HUES48 (cell line): ENCODE results near the gene SLC17A2.

Source experiments
- H3K27ac ChIP-seq: one replicate; pipeline ENCODE4 v1.7.0; 2013; ENCODE audit warnings: low read depth, low read length, inconsistent platforms
- H3K27me3 ChIP-seq: 2 replicates; pipeline ENCODE4 v1.6.1; 2013; ENCODE audit warnings: mild to moderate bottlenecking, low read length; ENCODE audit not compliant: control insufficient read depth, insufficient read depth
- H3K36me3 ChIP-seq: 2 replicates; pipeline ENCODE4 v1.6.1; 2013; ENCODE audit warnings: low read length; ENCODE audit not compliant: control insufficient read depth, insufficient read depth
- H3K4me1 ChIP-seq: 2 replicates; pipeline ENCODE4 v1.6.1; 2013; ENCODE audit warnings: mild to moderate bottlenecking, low read length; ENCODE audit not compliant: control insufficient read depth, insufficient read depth
- H3K4me3 ChIP-seq: 2 replicates; pipeline ENCODE4 v1.5.1; 2013; ENCODE audit warnings: mild to moderate bottlenecking, low read depth, low read length
- H3K9ac ChIP-seq: 2 replicates; pipeline ENCODE4 v1.6.1; 2013; ENCODE audit warnings: mild to moderate bottlenecking, low read depth, low read length, moderate library complexity
- H3K9me3 ChIP-seq: 2 replicates; pipeline ENCODE4 v1.6.1; 2013; ENCODE audit warnings: low read length; ENCODE audit not compliant: control insufficient read depth, insufficient read depth

The SLC17A2 gene

DNA sequence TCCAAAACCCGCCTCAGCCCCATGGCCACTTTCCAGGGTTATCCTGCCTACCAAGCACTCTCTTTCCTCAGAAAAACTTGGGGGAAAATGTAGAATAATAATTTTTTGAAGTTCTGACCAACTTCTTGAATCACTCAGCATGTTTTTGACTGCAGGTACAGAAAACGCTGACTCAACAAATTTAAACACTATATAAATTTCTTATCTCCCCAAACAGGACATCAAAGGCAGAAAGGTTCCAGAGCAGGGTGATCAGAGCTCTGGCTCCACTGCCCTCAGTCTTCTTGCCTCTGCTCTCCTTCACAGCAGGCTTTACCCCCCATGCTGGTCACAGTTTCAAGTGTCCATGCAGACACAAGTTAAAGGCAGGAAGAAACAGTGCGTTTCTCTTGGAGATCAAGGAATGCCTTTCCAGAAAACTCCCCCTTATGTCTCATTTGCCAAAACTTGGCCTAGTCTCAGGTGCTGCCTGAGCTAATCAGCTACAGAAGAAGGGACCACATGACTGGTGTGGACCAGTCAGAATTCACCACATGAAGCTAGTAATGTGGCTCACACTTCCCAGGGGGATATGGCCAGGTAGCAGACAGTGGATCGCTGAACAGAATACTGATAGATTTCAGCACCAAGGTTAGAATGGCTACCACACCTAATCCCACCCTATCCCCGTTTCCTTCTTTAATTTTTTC is 32.1 kb downstream of the SLC17A2 start:
- peak overlapping the region; percentile 10; the same call in 1 of the 2 replicates for H3K9ac ChIP-seq
- no peaks in the 10 kb centered on the region for H3K9me3 ChIP-seq
- no peak overlapping the region for H3K4me3 ChIP-seq
- H3K36me3 ChIP-seq: no peaks in the 10 kb centered on the region
- H3K4me1 ChIP-seq: peaks cover 21% of the 10 kb centered on the region
- peak overlapping the region; percentile 61 for H3K27ac ChIP-seq
- H3K27me3 ChIP-seq: no peaks in the 10 kb centered on the region

- no peak overlapping the region for H3K9ac ChIP-seq
- H3K27ac ChIP-seq: no peak overlapping the region
- H3K27me3 ChIP-seq: no peaks in the 10 kb centered on the region
- H3K4me1 ChIP-seq: peaks cover 21% of the 10 kb centered on the region
- H3K36me3 ChIP-seq: no peaks in the 10 kb centered on the region
- H3K9me3 ChIP-seq: no peaks in the 10 kb centered on the region
- H3K4me3 ChIP-seq: no peak overlapping the region
Measured at GRCh38 chr6:25896252-25896651, 34.2 kb downstream of the SLC17A2 start.

- Histone ChIP-seq H3K27ac (no peak overlapping the region), H3K4me1 (peaks cover 21% of the 10 kb centered on the region), H3K4me3 (no peak overlapping the region), H3K9ac (no peak overlapping the region), H3K36me3 (no peaks in the 10 kb centered on the region), H3K9me3 (no peaks in the 10 kb centered on the region), H3K27me3 (no peaks in the 10 kb centered on the region)
Measured at GRCh38 chr6:25895771-25896170, 34.7 kb downstream of the SLC17A2 start.

DNA sequence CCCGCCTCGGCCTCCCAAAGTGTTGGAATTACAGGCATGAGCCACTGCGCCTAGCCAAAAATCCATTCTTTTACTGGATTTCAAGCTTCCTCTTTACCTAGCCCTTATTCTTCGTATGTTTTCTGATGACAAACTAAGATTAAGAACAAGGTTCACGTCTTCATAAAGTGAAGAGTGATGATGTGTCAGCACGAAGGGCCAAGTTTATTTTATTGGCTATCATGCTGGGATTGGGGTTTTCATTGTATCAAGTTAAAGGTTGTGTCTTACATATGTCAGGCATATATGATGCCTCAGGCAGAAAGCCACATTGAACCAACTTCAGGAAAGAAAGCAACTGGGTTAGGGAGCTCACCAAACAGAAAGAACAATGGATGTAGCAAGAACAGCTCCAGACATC is 36.7 kb downstream of the SLC17A2 start:
- no peak overlapping the region for H3K4me3 ChIP-seq
- no peaks in the 10 kb centered on the region for H3K9me3 ChIP-seq

GRCh38 chr6:25892877-25893276 is 37.6 kb downstream of the SLC17A2 start:
- Histone ChIP-seq H3K9ac (no peak overlapping the region), H3K36me3 (no peaks in the 10 kb centered on the region), H3K4me1 (no peaks in the 10 kb centered on the region), H3K27ac (no peak overlapping the region), H3K9me3 (no peaks in the 10 kb centered on the region), H3K4me3 (no peak overlapping the region), H3K27me3 (no peaks in the 10 kb centered on the region)

More for the DNA sequence above, 36.7 kb downstream of the SLC17A2 start:
- Histone ChIP-seq H3K27ac (no peak overlapping the region), H3K9ac (no peak overlapping the region), H3K27me3 (no peaks in the 10 kb centered on the region), H3K4me1 (peaks cover 6% of the 10 kb centered on the region), H3K36me3 (no peaks in the 10 kb centered on the region)

DNA sequence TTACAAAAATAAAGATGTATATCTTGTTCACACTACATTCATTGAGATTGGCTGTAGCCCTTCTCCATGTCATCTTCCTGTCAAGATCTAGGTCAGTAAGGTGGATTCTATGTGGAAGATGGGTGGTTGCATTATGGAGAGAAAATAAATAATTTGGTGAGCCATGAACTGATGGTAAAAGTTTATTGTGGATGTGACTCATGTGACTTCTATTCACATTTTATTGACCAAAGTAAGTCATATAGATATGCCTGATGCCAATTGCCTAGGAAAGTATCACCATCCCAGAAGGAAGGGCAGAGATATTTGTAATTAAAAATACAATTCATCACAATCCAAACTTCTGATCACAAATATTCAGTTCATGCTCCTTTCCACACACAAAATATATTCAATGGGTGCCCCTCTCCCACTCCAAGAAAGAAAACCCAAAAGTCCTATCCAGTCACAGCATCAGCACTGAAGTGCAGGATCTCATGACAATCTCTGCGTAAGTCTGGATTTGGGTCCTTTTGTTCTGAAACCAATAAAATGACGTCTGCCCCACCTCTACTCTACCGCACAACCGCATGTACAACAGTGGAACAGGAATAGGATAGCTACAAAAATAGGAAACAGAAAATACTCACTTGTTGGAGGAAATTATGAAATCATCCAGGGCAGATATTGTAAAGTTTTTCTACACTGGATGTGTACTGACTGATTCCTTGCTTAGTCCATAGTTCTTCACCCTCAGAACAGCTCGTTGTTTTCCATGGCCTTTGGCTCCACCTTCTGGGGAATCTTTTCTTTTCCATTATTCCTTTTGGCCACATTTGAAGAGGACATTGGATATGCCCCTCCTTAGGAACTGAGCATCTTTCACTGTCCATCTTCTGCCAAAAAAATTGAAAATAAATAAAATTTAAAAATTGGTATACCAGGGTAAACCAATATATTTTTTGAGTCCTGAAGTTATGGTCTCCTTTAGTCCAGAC is 40.3 kb downstream of the SLC17A2 start:
- Histone ChIP-seq H3K9ac (no peak overlapping the region), H3K4me3 (no peak overlapping the region), H3K27me3 (no peaks in the 10 kb centered on the region), H3K4me1 (no peaks in the 10 kb centered on the region), H3K9me3 (no peaks in the 10 kb centered on the region), H3K36me3 (no peaks in the 10 kb centered on the region), H3K27ac (no peak overlapping the region)

DNA sequence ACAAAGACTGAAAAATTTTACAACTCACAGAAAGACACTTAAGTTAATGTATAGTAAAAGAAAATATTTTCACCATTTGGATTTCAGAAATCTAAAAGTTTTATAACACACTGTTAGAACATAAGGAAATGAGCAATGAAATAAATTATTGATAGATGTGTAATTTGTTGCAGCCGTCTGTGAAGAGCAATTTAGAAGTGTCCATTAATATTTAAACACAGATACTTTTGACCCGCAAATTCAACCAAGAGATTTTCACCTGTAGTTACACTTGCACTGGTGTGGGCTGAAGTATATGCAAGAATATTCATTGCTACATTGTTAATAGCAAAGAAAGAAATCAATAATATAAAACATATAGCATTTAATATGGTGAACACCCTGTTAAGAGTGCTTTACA is 41.9 kb downstream of the SLC17A2 start:
- H3K4me3 ChIP-seq: no peak overlapping the region
- H3K4me1 ChIP-seq: no peaks in the 10 kb centered on the region
- no peak overlapping the region for H3K9ac ChIP-seq
- H3K27ac ChIP-seq: no peak overlapping the region
- H3K36me3 ChIP-seq: no peaks in the 10 kb centered on the region
- no peaks in the 10 kb centered on the region for H3K9me3 ChIP-seq
- no peaks in the 10 kb centered on the region for H3K27me3 ChIP-seq

- Histone ChIP-seq H3K36me3 (no peaks in the 10 kb centered on the region), H3K27ac (no peak overlapping the region)
Measured at GRCh38 chr6:25886066-25886465, 44.4 kb downstream of the SLC17A2 start.

GRCh38 chr6:25883991-25884390 is 46.5 kb downstream of the SLC17A2 start:
- H3K9me3 ChIP-seq: no peaks in the 10 kb centered on the region
- H3K36me3 ChIP-seq: no peaks in the 10 kb centered on the region
- no peak overlapping the region for H3K9ac ChIP-seq
- H3K27ac ChIP-seq: no peak overlapping the region
- H3K27me3 ChIP-seq: no peaks in the 10 kb centered on the region
- H3K4me1 ChIP-seq: no peaks in the 10 kb centered on the region
- H3K4me3 ChIP-seq: no peak overlapping the region

More at GRCh38 chr6:25886066-25886465, 44.4 kb downstream of the SLC17A2 start:
- no peak overlapping the region for H3K9ac ChIP-seq
- no peak overlapping the region for H3K4me3 ChIP-seq
- H3K9me3 ChIP-seq: no peaks in the 10 kb centered on the region
- no peaks in the 10 kb centered on the region for H3K27me3 ChIP-seq
- H3K4me1 ChIP-seq: no peaks in the 10 kb centered on the region

- no peaks in the 10 kb centered on the region for H3K9me3 ChIP-seq
- H3K36me3 ChIP-seq: no peaks in the 10 kb centered on the region
- H3K27ac ChIP-seq: no peak overlapping the region
- H3K9ac ChIP-seq: no peak overlapping the region
- no peaks in the 10 kb centered on the region for H3K27me3 ChIP-seq
- no peak overlapping the region for H3K4me3 ChIP-seq
- H3K4me1 ChIP-seq: no peaks in the 10 kb centered on the region
Measured at GRCh38 chr6:25883536-25883935, 47.0 kb downstream of the SLC17A2 start.

DNA sequence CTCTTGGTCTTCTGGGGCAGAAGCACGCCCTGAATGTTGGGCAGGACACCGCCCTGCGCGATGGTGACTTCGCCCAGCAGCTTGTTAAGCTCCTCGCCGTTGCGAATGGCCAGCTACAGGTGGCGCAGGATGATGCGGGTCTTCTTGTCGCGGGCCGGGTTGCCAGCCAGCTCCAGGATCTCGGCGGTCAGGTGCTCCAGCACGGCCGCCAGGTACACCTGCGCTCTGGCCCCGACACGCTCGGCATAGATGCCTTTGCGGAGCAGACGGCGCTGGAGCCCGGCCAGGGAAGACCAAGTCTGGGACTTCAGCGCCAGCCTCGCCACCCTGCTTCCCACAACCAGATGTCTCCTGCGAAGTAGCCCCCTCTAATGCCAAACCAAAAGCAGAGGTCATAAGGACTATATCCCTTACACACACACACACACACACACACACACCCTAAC is 48.4 kb downstream of the SLC17A2 start:
- Histone ChIP-seq H3K9me3 (no peaks in the 10 kb centered on the region), H3K27me3 (no peaks in the 10 kb centered on the region), H3K4me1 (no peaks in the 10 kb centered on the region), H3K27ac (no peak overlapping the region), H3K4me3 (peak overlapping the region; percentile 47; the same call in 1 of the 2 replicates), H3K9ac (no peak overlapping the region), H3K36me3 (no peaks in the 10 kb centered on the region)
